ENCODE measurements around the gene PGAP2.
"Not testable (repeated sequence)": the region's sequence is repeated elsewhere in the genome, so short reads cannot be mapped to it uniquely, and the experiment has no call there.

The PGAP2 gene

DNA sequence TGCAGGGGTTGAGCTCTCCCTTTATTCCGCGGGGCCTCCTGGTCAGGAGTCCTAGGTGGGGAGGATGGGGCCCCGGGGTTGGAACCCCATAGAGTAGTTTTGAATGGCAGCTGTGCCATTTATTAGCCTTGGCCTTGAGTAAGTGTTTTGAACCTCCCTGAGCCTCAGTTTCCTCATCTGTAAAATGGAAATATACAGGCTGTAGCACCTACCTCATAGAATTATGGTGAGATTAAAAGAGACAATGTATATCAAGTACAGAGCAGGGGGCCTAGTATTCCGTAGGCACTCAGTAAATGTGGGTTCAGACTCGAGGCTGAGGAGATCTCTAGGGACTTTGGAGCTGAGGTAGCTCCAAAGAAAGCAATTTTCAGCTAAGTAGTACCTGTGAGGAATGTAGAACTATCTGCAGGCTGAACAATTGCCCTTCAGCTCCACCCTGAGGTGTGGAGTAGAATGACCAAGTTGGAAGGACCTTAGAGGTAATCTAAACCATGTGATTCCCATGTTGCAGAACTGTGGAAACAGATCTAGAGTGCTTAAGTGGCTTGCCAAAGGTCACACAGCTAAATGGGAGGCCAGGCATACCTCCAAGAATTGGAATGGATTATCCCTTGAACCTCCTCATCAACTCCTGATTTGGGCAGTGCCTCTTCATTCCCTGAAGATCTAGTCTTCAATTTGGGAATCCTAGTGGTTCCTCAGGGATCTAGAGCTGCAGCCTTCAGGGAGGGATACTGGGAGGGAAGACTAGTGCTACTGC, 682 bp downstream of the PGAP2 start:
- DNase-seq, result no peak

DNA sequence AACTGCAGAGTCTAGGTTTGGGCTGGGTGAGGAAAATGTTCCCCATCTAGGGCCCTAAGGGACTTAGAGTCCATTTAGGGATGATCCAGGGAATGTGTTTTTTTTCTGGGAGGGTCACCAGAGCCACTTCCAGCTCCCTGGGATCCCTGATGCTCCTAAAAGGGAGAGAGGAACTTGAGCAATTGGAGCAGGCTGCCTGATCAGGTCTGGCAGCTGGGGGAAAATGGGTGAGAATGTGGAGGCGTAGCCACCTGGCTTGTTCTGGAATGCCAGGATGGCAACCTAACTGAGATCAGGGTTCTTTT, 1.2 kb downstream of the PGAP2 start:
- no peak for DNase-seq

DNA sequence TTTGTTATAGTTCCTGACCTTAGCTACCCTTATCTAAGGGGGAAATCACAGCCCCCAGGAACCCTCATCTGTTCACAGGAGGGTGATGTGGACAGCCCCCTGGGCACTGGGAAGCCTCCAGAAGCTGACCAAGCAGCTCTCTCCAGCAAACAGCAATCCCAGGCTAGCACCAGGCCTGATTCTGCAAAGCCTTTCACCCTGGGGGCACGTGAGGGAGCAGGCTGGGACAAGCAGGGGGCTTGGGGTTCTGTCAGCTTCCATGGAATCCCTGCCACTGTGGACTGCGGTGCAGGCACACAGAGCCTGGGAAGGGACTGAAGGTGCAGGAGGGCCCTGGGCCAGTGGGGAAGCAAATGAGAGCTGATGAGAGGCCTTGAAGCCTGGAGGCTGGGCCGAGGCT, 2.1 kb downstream of the PGAP2 start:
- no peak for DNase-seq

DNA sequence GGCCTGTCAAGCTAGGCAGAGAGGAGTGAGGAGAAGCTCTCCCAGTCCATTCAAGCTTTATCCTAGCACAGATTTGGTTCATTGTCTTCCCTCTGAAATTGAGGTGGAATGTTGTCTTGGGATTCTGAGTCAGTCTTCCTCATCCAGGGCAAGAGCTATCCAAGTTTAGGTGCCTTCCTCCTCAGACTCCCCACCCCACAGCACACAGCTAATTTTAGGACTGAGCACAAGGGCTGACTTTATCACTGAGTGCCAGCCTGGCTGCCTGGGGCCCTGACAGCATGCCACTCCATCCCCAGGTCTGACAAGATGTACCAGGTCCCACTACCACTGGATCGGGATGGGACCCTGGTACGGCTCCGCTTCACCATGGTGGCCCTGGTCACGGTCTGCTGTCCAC, 2.6 kb downstream of the PGAP2 start:
- DNase-seq, result no peak

DNA sequence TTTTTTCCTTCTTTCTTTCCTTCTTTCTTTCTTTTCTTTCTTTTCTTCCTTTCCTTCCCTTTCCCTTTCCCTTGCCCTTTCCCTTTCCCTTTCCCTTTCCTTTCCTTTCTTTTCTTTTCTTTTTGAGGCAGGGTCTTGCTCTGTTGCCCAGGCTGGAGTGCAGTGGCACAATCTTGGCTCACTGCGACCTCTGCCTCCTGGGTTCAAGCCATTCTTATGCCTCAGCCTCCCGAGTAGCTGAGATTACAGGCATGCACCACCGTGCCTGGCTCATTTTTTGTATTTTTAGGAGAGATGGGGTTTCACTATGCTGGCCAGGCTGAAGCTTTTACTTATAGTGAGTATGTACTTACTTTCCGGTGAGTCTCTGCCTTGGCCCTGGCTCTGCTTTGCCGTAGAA, 6.5 kb downstream of the PGAP2 start:
- not testable (repeated sequence) for DNase-seq

DNA sequence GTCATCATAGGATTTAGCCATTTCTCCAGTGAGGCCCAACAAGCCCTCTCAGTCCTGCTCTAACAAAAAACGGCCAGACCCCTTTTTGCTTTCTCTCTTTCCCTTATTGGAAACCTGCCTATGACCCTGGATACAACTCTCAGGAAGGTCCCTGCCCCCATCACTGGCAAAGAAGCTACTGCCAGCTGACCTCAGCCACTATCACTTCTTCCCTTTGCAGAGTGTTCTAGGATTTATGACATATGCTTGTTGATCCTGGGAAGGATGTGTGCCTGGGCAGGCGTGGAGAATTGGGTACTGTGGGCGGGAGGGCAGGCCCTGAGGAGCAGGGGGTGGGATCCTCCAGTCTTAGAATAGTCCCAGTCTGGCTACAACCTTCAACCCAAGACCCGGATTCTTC, 7.5 kb downstream of the PGAP2 start:
- DNase-seq, result no peak

DNA sequence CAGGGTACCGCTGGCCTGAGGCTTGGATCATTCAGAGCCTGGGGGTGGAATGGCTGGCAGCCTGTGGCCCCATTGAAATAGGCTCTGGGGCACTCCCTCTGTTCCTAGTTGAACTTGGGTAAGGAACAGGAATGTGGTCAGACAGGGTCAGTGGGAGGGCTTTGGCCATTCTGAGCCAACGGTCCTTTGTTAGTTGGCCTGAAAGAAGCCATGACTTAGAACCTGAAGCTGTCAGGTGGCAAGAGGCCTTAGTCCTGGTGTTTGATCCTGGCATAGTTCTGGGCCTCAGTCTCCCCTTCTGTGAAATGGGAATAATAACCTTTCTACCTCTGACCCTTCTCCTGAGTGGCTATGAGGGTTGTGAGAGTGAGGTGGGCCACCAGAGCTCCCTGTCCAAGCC, 8.3 kb downstream of the PGAP2 start:
- DNase-seq, result no peak

DNA sequence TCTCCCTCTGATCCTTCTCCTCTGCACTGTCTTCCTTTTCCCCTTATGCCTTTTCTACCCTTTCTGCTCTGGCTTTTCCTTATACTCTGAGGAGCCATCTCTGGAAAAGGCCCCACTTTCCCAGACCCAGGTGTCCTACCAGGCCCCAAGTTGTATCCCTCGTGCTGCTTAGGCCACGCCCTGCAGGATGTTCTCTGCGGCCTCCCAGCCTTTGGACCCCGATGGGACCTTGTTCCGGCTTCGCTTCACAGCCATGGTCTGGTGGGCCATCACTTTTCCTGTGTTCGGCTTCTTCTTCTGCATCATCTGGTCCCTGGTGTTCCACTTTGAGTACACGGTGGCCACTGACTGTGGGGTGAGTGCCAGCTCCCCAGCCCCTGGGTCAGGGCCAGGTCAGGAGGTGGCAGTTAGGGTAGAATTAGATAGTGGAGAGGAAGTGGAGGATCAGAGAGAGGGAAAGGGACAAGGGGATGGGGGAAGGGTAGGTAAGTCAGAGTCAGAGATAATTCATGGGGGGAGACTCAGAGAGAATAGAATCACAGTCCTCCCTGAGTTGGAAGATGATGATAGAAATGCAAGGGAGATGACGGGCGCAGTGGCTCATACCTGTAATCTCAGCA, 8.9 kb downstream of the PGAP2 start:
- DNase-seq, result no peak

DNA sequence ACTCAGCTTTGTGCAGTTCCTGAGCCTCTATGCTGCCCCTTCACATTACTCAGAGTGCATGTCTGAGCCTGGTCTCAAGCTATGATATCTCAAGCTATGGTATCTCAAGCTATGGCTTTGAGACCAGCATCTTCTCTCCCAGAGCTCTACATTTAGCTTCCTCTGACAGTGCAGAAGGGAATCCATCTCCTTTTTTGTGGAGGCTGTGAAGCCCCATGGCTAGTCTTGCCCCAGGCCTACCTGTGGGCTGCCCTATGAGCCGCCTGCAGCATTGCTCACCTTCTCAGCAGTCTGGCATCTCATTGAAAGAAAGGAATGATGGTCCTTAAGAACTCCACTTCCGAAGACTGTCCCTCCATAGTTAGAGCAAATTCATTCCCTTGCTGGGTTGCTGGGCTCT, 12.6 kb downstream of the PGAP2 start:
- no peak for DNase-seq

DNA sequence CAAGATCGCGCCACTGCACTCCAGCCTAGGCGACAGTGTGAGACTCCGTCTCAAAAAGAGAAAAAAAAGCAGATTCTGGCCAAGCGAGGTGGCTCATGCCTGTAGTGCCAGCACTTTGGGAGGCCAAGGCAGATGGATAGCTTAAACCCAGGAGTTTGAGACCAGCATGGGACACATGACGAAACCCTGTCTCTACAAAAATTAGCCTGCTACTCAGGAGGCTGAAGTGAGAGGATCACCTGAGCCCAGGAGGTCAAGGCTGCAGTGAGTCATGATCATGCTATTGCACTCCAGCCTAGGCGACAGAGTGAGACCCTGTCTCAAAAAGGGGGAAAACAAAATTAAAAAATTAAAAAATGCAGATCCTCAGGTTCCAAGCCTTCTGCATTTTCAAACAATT, 14.0 kb downstream of the PGAP2 start:
- no peak for DNase-seq

DNA sequence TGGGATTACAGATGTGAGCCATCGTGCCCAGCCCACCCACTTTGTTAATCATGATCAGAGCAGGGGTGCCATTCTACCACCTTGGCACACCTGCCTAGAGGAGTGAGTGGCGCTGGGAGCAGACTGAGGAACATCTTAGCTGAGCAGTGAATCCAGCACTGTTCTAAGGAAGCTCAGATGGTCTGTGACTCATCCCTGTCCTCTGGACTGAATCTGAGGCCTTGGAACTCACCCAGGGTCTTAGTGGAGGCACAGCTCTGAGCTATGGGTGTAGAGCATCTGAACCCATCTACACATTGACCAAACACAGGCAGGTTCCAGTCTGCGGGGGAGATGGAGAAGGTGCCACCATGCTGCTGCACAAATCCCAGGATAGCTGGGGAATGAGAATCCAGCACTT, 14.9 kb downstream of the PGAP2 start:
- DNase-seq, result no peak

DNA sequence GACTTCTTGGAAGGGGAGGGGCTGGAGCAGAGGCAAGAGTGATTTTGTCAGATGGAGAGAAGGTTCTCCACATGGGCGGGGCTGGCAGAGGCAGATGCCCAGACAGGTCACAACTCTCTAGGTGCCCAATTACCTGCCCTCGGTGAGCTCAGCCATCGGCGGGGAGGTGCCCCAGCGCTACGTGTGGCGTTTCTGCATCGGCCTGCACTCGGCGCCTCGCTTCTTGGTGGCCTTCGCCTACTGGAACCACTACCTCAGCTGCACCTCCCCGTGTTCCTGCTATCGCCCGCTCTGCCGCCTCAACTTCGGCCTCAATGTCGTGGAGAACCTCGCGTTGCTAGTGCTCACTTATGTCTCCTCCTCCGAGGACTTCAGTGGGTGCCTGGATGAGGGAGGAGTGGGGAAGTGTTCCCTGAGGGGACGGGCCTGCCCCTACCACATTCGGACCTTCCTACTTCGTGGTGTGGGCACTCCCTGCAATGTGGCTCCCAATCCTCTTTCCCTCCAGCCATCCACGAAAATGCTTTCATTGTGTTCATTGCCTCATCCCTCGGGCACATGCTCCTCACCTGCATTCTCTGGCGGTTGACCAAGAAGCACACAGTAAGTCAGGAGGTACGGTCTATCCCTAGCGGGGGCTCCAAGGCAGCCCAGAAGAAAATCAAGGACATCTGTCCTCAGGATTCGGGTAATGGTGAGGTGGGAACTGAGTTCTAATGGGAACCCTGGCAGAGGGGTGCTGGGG, 15.6 kb downstream of the PGAP2 start:
- no peak for DNase-seq

DNA sequence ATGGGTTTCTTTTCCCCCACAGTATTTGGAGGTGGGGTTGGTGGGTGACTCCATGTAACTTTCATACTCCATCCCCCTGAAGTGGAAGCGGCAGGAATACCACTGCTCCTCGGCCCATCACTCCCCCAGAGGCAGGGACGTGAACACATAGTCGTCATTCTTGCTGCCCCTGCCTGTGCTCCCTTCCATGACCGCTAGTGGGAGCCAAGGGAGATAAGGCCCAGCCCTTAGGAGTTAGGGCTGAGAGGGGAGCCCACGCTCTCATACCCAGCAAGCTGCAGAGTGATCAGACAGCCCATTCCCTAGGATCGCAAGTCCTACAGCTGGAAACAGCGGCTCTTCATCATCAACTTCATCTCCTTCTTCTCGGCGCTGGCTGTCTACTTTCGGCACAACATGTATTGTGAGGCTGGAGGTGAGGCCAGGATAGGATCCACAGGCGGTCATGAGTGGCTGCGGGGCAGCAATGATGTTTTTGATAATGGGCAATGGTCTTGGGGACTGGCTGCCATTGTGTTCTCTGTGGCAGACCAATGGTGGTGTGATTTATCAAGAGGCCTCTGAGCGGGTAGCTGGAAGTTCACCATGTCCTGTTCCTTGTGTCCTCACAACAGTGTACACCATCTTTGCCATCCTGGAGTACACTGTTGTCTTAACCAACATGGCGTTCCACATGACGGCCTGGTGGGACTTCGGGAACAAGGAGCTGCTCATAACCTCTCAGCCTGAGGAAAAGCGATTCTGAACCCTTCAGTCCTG, 16.5 kb downstream of the PGAP2 start:
- peak; percentile 52 to 71 (median 65) for DNase-seq

DNA sequence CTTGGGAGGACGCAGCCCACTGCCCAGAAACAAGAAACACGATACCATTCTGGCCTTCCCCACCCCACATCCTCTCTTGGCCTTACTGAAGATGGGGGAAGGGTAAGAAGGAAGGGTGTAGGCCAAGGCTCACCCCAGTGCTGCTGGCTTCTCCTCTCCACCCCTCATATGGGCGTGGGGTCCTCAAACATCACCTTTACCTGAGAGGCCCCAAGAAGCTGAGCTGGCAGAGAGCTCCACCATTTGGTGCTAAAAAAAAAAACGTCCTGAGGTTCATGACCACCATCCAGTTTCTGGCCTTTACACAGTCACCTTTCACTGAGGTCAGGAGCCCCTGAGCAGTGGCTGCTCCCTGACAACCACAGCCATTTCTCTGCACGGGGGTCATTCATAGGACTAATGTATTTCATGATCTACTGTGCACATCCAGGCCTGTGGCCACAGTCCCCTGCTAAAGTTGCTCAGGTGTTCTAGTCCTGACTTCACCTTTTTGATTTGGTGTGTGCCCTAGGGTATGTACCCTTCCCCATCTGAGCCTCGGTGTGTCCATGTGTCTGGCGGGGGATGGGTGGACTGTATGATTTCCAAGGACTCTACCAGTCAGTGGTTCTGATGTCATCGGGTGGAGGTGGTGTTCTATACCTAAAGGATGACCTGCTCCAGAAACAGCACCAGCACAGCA, 17.3 kb downstream of the PGAP2 start:
- DNase-seq, result no peak

DNA sequence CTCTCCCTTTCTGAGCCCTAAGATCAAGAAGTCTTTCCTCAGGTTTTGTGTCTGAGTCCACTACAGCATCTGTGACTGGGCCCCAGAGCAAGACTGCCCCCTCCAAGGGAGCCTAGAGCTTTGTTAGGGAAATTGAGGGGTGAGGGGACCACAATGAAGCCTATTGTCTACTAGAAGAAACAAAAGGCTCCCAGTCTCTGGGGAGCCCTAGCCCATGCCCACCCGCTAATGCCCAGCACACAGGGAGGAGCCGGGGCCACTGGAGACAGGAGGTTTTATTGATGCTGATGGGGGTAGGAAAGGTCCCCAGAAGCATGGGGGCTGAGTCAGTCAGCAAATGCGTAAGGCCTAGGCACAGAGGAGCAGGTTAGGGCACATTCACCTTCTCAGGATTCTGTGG, 18.4 kb downstream of the PGAP2 start:
- no peak for DNase-seq

DNA sequence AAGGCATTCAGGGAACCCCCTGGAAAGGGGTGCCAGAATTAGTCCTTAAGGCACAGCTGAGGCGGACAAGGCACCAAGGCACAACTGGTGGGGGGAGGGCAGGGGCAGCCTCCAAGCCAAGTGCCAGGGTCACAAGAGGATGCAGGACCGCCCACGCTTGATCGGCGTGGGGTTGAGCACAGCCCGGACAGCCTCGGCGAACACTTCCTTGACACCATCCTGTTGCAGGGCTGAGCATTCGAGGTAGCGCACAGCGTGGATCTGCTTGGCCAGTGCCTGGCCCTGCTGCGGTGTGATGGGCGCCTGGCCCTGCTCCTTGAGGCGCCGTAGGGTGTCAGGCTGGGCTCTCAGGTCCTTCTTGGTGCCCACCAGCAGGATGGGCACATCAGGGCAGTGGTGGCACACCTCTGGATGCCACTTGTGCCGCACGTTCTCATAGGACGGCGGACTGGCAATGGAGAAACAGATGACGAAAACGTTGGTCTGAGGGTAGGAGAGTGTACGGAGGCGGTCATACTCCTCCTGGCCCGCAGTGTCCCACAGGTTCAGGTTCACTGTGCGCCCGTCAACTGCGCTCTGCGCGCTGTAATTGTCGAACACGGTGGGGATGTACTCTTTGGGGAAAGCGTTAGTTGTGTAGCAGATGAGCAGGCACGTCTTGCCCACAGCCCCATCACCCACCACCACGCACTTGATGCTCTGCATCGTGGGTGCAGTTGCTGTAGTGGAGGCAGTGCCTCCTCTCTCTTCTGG, 19.2 kb downstream of the PGAP2 start:
- no peak for DNase-seq

DNA sequence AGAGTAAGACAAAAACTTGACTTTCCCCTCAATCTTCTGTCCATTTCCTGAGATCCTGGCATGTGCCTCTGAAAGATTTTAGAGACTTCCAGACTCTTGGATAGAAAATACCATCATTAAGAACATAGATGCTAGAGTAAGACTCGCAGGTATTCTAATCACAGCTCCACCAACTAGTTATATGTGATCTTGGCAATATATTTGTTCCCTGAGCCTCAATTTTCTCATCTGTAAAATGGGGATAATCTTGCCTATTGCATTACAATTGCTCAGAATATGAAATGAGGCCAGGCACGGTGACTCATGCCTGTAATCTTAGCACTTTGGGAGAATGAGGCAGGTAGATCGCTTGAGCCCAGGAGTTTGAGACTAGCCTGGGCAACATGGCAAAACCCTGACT, 21.7 kb downstream of the PGAP2 start:
- no peak for DNase-seq

DNA sequence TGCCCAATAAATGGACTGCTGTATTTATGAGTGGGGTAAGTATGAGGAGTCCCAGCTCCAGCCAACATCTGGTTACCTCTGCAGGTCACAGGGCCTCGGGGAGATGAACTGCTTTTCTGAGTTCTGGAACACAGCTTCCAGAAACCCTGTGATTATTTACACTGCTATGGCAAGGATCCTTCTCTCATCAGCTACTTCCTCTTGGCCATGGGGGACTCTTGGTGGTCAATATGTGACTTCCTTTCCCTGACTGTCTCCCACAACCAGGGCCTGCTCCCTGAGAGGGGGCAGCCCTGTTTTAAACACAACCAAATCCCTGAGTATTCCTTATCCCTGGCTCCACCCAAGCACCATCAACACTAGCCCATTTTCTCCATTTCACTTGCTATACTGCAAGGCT, 22.4 kb downstream of the PGAP2 start:
- no peak for DNase-seq

DNA sequence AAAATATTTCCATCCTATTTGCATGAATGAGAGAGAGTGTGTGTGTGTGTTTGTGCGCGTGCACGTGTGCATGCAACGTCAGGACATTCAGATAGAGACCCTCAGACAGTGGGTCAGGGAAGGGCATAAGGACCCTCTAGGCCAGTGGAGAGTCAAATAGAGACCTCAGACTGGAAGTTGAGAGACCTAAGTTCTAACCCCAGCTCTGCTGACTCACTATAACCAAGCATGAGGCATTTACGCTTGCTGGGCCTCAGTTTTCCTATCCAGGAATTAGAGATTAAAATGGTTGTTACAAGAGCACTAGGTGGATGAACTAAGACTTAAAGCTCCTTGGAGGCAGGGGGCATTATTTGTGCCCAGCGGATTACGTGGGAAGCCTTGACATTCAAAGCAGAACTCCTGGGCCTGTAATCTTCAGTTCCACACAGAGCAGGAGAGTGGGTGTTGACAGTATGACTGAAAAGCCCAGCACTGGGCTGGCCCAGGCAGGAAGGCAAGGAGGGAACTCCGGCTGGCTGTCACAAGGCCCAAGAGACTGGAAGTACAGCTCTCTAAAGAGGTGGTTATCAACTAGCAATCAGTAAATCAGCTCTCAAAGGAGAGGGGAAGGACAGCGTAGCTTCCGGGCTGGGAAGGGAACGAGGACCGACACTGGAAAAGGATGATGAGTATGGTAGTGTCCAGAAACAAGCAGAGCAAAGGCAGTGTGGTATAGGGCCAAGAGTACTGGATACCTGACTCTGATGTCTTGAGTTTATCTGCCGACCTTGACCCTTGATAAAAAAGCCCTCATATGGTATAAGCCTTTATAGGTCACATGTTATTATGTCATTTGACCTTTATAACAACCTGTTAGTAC, 23.2 kb downstream of the PGAP2 start:
- DNase-seq, result no peak

DNA sequence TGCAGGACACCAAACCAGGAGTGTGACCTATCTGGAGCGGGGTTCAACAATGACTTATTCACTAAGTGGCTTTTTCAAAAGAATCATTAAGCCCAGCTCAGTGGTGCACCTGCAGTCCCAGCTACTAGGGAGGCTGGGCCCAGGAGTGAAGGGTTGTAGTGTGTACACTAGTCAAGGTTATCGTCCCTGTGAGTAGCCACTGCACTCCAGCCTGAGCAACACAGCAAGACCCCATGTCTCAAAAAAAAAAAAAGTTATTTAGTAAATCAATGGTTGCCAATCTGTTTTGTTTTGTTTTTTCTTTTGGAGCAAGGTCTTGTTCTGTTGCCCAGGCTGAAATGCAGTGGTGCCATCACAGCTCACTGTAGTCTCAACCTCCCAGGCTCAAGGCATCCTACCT, 24.5 kb downstream of the PGAP2 start:
- DNase-seq, result no peak

DNA sequence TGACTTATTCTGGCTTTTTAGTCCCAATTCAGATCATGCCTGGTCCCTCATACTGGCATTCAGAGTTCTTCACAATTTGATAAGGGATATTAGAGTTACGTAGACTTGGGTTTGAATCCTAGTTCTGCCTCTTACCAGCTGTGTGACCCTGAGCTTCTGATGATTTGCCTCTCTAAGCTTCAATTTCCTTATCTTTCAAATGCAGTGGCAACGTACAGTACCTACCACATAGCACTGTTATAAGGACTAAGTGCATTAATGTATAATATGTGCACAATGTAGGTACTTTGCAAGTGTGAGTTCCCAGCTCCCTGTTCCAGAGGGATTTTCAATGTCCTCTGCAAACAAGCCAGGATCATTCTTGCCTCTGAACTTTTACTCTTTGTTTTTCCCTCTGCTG, 25.1 kb downstream of the PGAP2 start:
- DNase-seq, result no peak

DNA sequence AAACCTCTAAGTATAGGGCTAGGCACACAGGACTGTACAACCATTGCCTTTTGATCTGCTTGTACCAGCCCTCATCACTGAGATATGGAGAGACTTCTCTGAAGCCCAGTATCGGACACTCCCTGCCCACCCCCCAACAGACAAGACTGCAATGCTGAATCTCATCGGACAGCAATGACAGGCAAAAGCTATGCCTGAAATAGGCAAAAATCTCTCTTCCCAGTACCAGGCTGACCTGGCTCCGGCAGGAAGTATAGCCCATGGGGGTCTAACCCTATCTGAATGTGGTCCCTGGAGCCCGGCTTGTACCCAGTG, 25.9 kb downstream of the PGAP2 start:
- no peak for DNase-seq
